B cell (primary cell): ENCODE results near the gene PIK3R3. TPM values are rescaled to one million over a fixed set of nuclear protein-coding genes. Genes with fewer than 3 reads are reported as not detected.

Source experiments
- ATAC-seq: fragments of 200-7000 bp; cut with Tn5 transposase; one replicate; pipeline ENCODE4 v1.10.0; 2021; ENCODE audit warnings: low read depth, mild to moderate bottlenecking, moderate number of reproducible peaks, moderate library complexity
- CTCF ChIA-PET: fragments of 350-600 bp; sonication (Branson Sonifier 250); formaldehyde crosslinking; loops from one replicate; lab custom pipeline; 2021; ENCODE audit warnings: antibody characterized with exemption, inconsistent platforms; lab: Charles Lee
- POLR2A ChIA-PET: fragments of 350-600 bp; sonication (Branson Sonifier 250); formaldehyde crosslinking; loops from one replicate; lab custom pipeline; 2021; ENCODE audit warnings: antibody characterized with exemption; lab: Charles Lee
- DNase-seq: peaks from one replicate; pipeline ENCODE4 v3.0.0; 2013
- H2AFZ ChIP-seq: 2 replicates; pipeline ENCODE4 v1.6.1; 2012; ENCODE audit warnings: mild to moderate bottlenecking, low read depth, low read length; ENCODE audit not compliant: insufficient read depth, poor library complexity, severe bottlenecking
- H3K27ac ChIP-seq, 2 donors: 1 replicate in 1 of 2; 2 replicates in 1 of 2; pipeline ENCODE4 v1.5.1; 2012 to 2013; ENCODE audit warnings: low read length in 2 of 2, mild to moderate bottlenecking in 2 of 2, moderate library complexity in 1 of 2
- H3K27me3 ChIP-seq, 4 experiments: fragments of 200-600 bp in 1 of 4; sonication (generic) in 1 of 4; replicated peaks in 1 of 4; 1 replicate in 2 of 4; 2 replicates in 2 of 4; pipeline versions ENCODE4 v1.6.1 to v1.7.0; 2013 to 2016; ENCODE audit warnings: low read length in 3 of 4, mild to moderate bottlenecking in 2 of 4, mixed read lengths in 1 of 4, moderate library complexity in 1 of 4; ENCODE audit not compliant: insufficient read depth in 4 of 4, control insufficient read depth in 3 of 4; ENCODE audit errors: control extremely low read depth in 1 of 4
- H3K36me3 ChIP-seq, 2 experiments: replicated peaks in 1 of 2; 1 replicate in 1 of 2; 2 replicates in 1 of 2; pipeline versions ENCODE4 v1.6.1 to v1.7.1; 2013; ENCODE audit warnings: low read length in 1 of 2; ENCODE audit not compliant: insufficient read depth in 2 of 2, control insufficient read depth in 1 of 2; ENCODE audit errors: control extremely low read depth in 1 of 2, extremely low read depth in 1 of 2
- H3K4me1 ChIP-seq, 2 donors: fragments of 200-600 bp in 1 of 2; sonication (generic) in 1 of 2; 1 replicate in 1 of 2; 2 replicates in 1 of 2; pipeline versions ENCODE4 v1.5.1 to v1.6.1; 2013 to 2017; ENCODE audit warnings: low read length in 2 of 2; ENCODE audit not compliant: control insufficient read depth in 2 of 2, insufficient read depth in 2 of 2
- H3K4me2 ChIP-seq: replicated peaks from 2 replicates; pipeline ENCODE3; 2012; ENCODE audit warnings: mild to moderate bottlenecking, low read depth, low read length; ENCODE audit not compliant: poor library complexity, severe bottlenecking
- H3K4me3 ChIP-seq, 5 experiments: fragments of 200-600 bp in 1 of 5; sonication (generic) in 1 of 5; 1 replicate in 3 of 5; 2 replicates in 2 of 5; pipeline versions ENCODE4 v1.5.1 to v1.7.0; 2011 to 2016; ENCODE audit warnings: low read length in 4 of 5, mild to moderate bottlenecking in 4 of 5, low read depth in 2 of 5, control low read depth in 1 of 5, moderate library complexity in 1 of 5; ENCODE audit not compliant: insufficient read depth in 1 of 5; ENCODE audit errors: control extremely low read depth in 1 of 5, extremely low read depth in 1 of 5
- H3K79me2 ChIP-seq: fragments of 200-600 bp; sonication (generic); one replicate; pipeline ENCODE4 v1.6.0; 2016; ENCODE audit warnings: low read length; ENCODE audit not compliant: control insufficient read depth, insufficient read depth
- H3K9ac ChIP-seq: fragments of 200-600 bp; sonication (generic); 2 replicates; pipeline ENCODE4 v1.6.1; 2017; ENCODE audit warnings: mild to moderate bottlenecking, low read length, moderate library complexity
- H3K9me3 ChIP-seq, 3 donors: one replicate each; pipeline versions ENCODE4 v1.6.1 to v1.7.1; 2013; ENCODE audit warnings: low read length in 2 of 3; ENCODE audit not compliant: control insufficient read depth in 2 of 3, insufficient read depth in 1 of 3; ENCODE audit errors: control extremely low read depth in 1 of 3
- H4K20me1 ChIP-seq: 2 replicates; pipeline ENCODE4 v1.6.0; 2012; ENCODE audit warnings: mild to moderate bottlenecking, low read length; ENCODE audit not compliant: insufficient read depth, control insufficient read depth, poor library complexity, severe bottlenecking
- H3K27ac Mint-ChIP-seq: one replicate; pipeline ENCODE4 v1.8.0; 2021; ENCODE audit warnings: mixed read lengths
- H3K27me3 Mint-ChIP-seq: one replicate; pipeline ENCODE4 v1.8.0; 2021; ENCODE audit warnings: mixed read lengths
- H3K4me1 Mint-ChIP-seq: one replicate; pipeline ENCODE4 v1.8.0; 2021; ENCODE audit warnings: mixed read lengths
- H3K4me3 Mint-ChIP-seq: one replicate; pipeline ENCODE4 v1.8.0; 2021; ENCODE audit warnings: mixed read lengths
- H3K9me3 Mint-ChIP-seq: one replicate; pipeline ENCODE4 v1.8.0; 2022; ENCODE audit warnings: mixed read lengths; ENCODE audit not compliant: insufficient read depth
- CTCF ChIP-seq: fragments of 200-600 bp; IDR thresholded peaks from one replicate; pipeline ENCODE4 v1.8.0; 2022; ENCODE audit warnings: antibody characterized with exemption, mild to moderate bottlenecking
- EZH2 ChIP-seq: IDR thresholded peaks from 2 replicates; pipeline ENCODE4 v1.6.1; 2012; ENCODE audit warnings: borderline replicate concordance, low read depth, mild to moderate bottlenecking, moderate library complexity, low read length; ENCODE audit not compliant: insufficient read depth, poor library complexity, severe bottlenecking
- WGBS: methylation state at CpG from one replicate; pipeline ENCODE4 v1.1.5; 2013; ENCODE audit warnings: missing lambda C conversion rate; ENCODE audit not compliant: insufficient coverage; 5-methylcytosine and 5-hydroxymethylcytosine counted together
- intact Hi-C: fragments of 100-400 bp; cut with micrococcal nuclease; formaldehyde crosslinking; loops from one replicate; pipeline ENCODE4 v1.10.0; 2022
- polyA plus RNA-seq: library from polyadenylated mRNA; depleted of rRNA; stranded (reverse); fragments of >200 nt; gene quantifications from 2 replicates; pipeline ENCODE4 v1.2.3, GENCODE V29; 2012
- total RNA-seq, 2 donors: library from RNA; stranded (reverse); fragments of 120-200 nt in 1 of 2; gene quantifications; 1 replicate in 1 of 2; 2 replicates in 1 of 2; pipeline versions ENCODE4 v1.2.3 to v1.2.4, GENCODE V29; 2013 to 2022

PIK3R3 gene
- total and polyA plus RNA-seq, 2 donors (not counting 1 experiment from before 2014, with no cell fraction given): 0.06 to 0.17 TPM

- Histone ChIP-seq H4K20me1 (no peaks in the 10 kb centered on the region), H3K27ac (no peak overlapping the region), H2AFZ (no peak overlapping the region), H3K9ac (no peak overlapping the region), H3K4me2 (no peak overlapping the region), H3K9me3 (no peaks in the 10 kb centered on the region), H3K4me1 (peaks cover 13 to 34% of the 10 kb centered on the region in 2 donors), H3K36me3 (no peaks in the 10 kb centered on the region), H3K79me2 (no peaks in the 10 kb centered on the region), H3K27me3 (peaks cover 0 to 17% (median 0%) of the 10 kb centered on the region in 4 experiments), H3K4me3 (no peak overlapping the region)
- peaks cover 25% of the 10 kb centered on the region for H3K4me1 Mint-ChIP-seq
- ChIA-PET POLR2A (no interaction called here), CTCF (no interaction called here)
- H3K27ac Mint-ChIP-seq: no peak overlapping the region
- intact Hi-C loops: no loop called here
- H3K27me3 Mint-ChIP-seq: peaks cover 10% of the 10 kb centered on the region
- WGBS: 72% methylated on average over 8 of the region's 8 CpGs
- no peak overlapping the region for H3K4me3 Mint-ChIP-seq
- ATAC-seq (no peak), DNase-seq (no peak)
- TF ChIP-seq CTCF: no peak
- no peaks in the 10 kb centered on the region for H3K9me3 Mint-ChIP-seq
These were observed 38.9 kb upstream of the PIK3R3 start for GRCh38 chr1:46171351-46171750.

- no peak for ATAC-seq
- H3K4me3 Mint-ChIP-seq: no peak overlapping the region
- H3K4me2 ChIP-seq: no peak overlapping the region
- H3K9me3 Mint-ChIP-seq: no peaks in the 10 kb centered on the region
- CTCF ChIA-PET: no interaction called here
- H3K4me3 ChIP-seq: no peak overlapping the region
- 100% methylated on average over 1 of the region's 3 CpGs for WGBS
- DNase-seq: no peak
- no peak overlapping the region for H3K27ac Mint-ChIP-seq
- no peaks in the 10 kb centered on the region for H3K79me2 ChIP-seq
- no peaks in the 10 kb centered on the region for H3K36me3 ChIP-seq
- peaks cover 12% of the 10 kb centered on the region for H3K27me3 Mint-ChIP-seq
- no peaks in the 10 kb centered on the region for H4K20me1 ChIP-seq
- no peaks in the 10 kb centered on the region for H3K9me3 ChIP-seq
- H2AFZ ChIP-seq: no peak overlapping the region
- POLR2A ChIA-PET: no interaction called here
- H3K9ac ChIP-seq: no peak overlapping the region
- H3K27ac ChIP-seq: no peak overlapping the region
- H3K4me1 Mint-ChIP-seq: peaks cover 29% of the 10 kb centered on the region
- H3K27me3 ChIP-seq: peaks cover 0 to 17% (median 0%) of the 10 kb centered on the region in 4 experiments
- H3K4me1 ChIP-seq: peaks cover 18 to 39% of the 10 kb centered on the region in 2 donors
- intact Hi-C loops: no loop called here
- TF ChIP-seq EZH2: no peak
- TF ChIP-seq CTCF: no peak
These were observed 37.5 kb upstream of the PIK3R3 start for GRCh38 chr1:46169811-46170454.
